Smooth muscle cell (in vitro differentiated cells): ENCODE data around the gene TRAPPC6A. TPM values are rescaled to one million over a fixed set of nuclear protein-coding genes. Genes with fewer than 3 reads are reported as not detected.

Source experiments
- DNase-seq: peaks from one replicate; lab custom pipeline; 2025; ENCODE audit not compliant: unreplicated experiment; lab: John Stamatoyannopoulos, UW
- H2AFZ ChIP-seq: fragments of 200-600 bp; sonication (generic); 2 replicates; pipeline ENCODE4 v1.6.0; 2016; ENCODE audit warnings: antibody characterized with exemption, low read depth, mild to moderate bottlenecking
- H3F3A ChIP-seq: fragments of 200-600 bp; sonication (generic); 2 replicates; pipeline ENCODE4 v1.6.0; 2017; ENCODE audit warnings: antibody characterized with exemption, low read depth
- H3K27ac ChIP-seq: fragments of 200-600 bp; sonication (generic); 2 replicates; pipeline ENCODE4 v1.5.1; 2016; ENCODE audit warnings: low read depth, mild to moderate bottlenecking
- H3K27me3 ChIP-seq: fragments of 200-600 bp; sonication (generic); 2 replicates; pipeline ENCODE4 v1.6.1; 2016; ENCODE audit warnings: low read depth, mild to moderate bottlenecking
- H3K36me3 ChIP-seq: fragments of 200-600 bp; sonication (generic); 2 replicates; pipeline ENCODE4 v1.5.1; 2016; ENCODE audit warnings: low read depth
- H3K4me1 ChIP-seq: fragments of 200-600 bp; sonication (generic); 2 replicates; pipeline ENCODE4 v1.5.1; 2016; ENCODE audit warnings: low read depth
- H3K4me2 ChIP-seq: fragments of 200-600 bp; sonication (generic); 2 replicates; pipeline ENCODE4 v1.6.0; 2016; ENCODE audit warnings: mild to moderate bottlenecking
- H3K4me3 ChIP-seq: fragments of 200-600 bp; sonication (generic); 2 replicates; pipeline ENCODE4 v1.5.1; 2016; ENCODE audit warnings: mild to moderate bottlenecking
- H3K79me2 ChIP-seq: fragments of 200-600 bp; sonication (generic); 2 replicates; pipeline ENCODE4 v1.6.0; 2016; ENCODE audit warnings: low read depth, mild to moderate bottlenecking
- H3K9ac ChIP-seq: fragments of 200-600 bp; sonication (generic); 2 replicates; pipeline ENCODE4 v1.6.0; 2016; ENCODE audit warnings: low read depth
- H3K9me3 ChIP-seq: fragments of 200-600 bp; sonication (generic); replicated peaks from 2 replicates; pipeline ENCODE4 v1.5.1; 2016; ENCODE audit warnings: low read depth
- H4K20me1 ChIP-seq: fragments of 200-600 bp; sonication (generic); 2 replicates; pipeline ENCODE4 v1.6.0; 2016; ENCODE audit warnings: low read depth
- CTCF ChIP-seq: fragments of 200-600 bp; sonication (generic); IDR thresholded peaks from 2 replicates; pipeline ENCODE4 v1.5.1; 2017; ENCODE audit warnings: borderline replicate concordance, mild to moderate bottlenecking, antibody characterized with exemption; ENCODE audit not compliant: insufficient read depth, poor library complexity, severe bottlenecking
- WGBS: methylation state at CpG from one replicate; pipeline ENCODE4 v1.1.7; 2016; ENCODE audit warnings: low lambda C conversion rate; 5-methylcytosine and 5-hydroxymethylcytosine counted together
- polyA plus RNA-seq: library from polyadenylated mRNA; unstranded; fragments of >200 nt; fragmentation: Nextera tagmentation; extraction: Ambion mirVana; gene quantifications from 2 replicates; pipeline ENCODE4 v1.2.1, GENCODE V29; 2016
- total RNA-seq: library from RNA; depleted of rRNA; stranded (reverse); fragments of >200 nt; gene quantifications from 2 replicates; pipeline ENCODE4 v1.2.3, GENCODE V29; 2014

The TRAPPC6A gene
- total and polyA plus RNA-seq, 2 experiments from 2014 or later = 10.2 to 32.2 TPM

- H3K4me2 ChIP-seq = no peak overlapping the region
- H3K79me2 ChIP-seq = no peaks in the 10 kb centered on the region
These were observed 11.2 kb downstream of the TRAPPC6A start for GRCh38 chr19:45166723-45167252.

GRCh38 chr19:45164577-45165335 lies 13.3 kb downstream of the TRAPPC6A start:
- Histone ChIP-seq H3F3A (no peaks in the 10 kb centered on the region), H3K79me2 (no peaks in the 10 kb centered on the region), H3K27me3 (no peaks in the 10 kb centered on the region), H3K9ac (no peak overlapping the region), H3K9me3 (no peaks in the 10 kb centered on the region), H3K27ac (no peak overlapping the region), H4K20me1 (no peaks in the 10 kb centered on the region), H2AFZ (no peak overlapping the region), H3K4me2 (peak overlapping the region; percentile 60), H3K4me1 (no peaks in the 10 kb centered on the region), H3K4me3 (no peak overlapping the region), H3K36me3 (no peaks in the 10 kb centered on the region)
- TF ChIP-seq CTCF = no peak
- WGBS = 32% methylated on average over 23 of the region's 27 CpGs
- peak; percentile 25 for DNase-seq

More at GRCh38 chr19:45166723-45167252, 11.2 kb downstream of the TRAPPC6A start:
- TF ChIP-seq CTCF = no peak
- Histone ChIP-seq H3K4me3 (no peak overlapping the region), H3K27ac (no peak overlapping the region), H3K9me3 (no peaks in the 10 kb centered on the region), H2AFZ (no peak overlapping the region), H3K36me3 (no peaks in the 10 kb centered on the region), H3K27me3 (no peaks in the 10 kb centered on the region), H3K4me1 (peaks cover 5% of the 10 kb centered on the region), H3K9ac (no peak overlapping the region), H3F3A (no peaks in the 10 kb centered on the region), H4K20me1 (no peaks in the 10 kb centered on the region)
- no peak for DNase-seq
- 70% methylated on average over 12 of the region's 14 CpGs for WGBS

- TF ChIP-seq CTCF = no peak
- H3K4me2 ChIP-seq = peak overlapping the region; percentile 60
- 82% methylated on average over 15 of the region's 15 CpGs for WGBS
These were observed 14.1 kb downstream of the TRAPPC6A start for GRCh38 chr19:45163751-45164460.

More at GRCh38 chr19:45163751-45164460, 14.1 kb downstream of the TRAPPC6A start:
- H3K9ac ChIP-seq = no peak overlapping the region
- no peaks in the 10 kb centered on the region for H3K4me1 ChIP-seq
- H3K9me3 ChIP-seq = no peaks in the 10 kb centered on the region
- H3K27ac ChIP-seq = no peak overlapping the region
- H2AFZ ChIP-seq = no peak overlapping the region
- H3K4me3 ChIP-seq = no peak overlapping the region
- H3K27me3 ChIP-seq = no peaks in the 10 kb centered on the region
- no peaks in the 10 kb centered on the region for H4K20me1 ChIP-seq
- no peaks in the 10 kb centered on the region for H3K79me2 ChIP-seq
- no peaks in the 10 kb centered on the region for H3F3A ChIP-seq
- no peaks in the 10 kb centered on the region for H3K36me3 ChIP-seq
- no peak for DNase-seq
